ENCODE measurements around the gene ASAP2.

The ASAP2 gene

DNA sequence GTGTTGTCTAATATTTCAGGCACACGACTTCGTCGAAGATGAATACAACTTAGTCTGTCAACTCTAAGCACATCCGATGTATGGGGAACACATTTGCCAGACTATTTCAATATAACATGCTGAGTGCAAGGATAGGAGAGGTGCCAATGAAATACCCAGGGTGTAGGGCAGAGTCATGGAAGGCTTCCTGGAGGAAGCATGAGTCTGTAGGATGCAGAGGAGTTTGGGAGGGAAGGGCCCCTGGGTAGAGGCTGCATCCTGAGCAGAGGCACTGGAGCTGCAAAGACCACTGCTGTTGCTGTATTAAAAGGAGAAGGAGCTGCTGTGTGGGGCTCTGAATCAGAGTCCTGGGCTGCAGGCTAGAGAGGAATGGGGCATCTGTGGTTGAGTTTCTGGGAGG, 89.9 kb downstream of the ASAP2 start:
- DNase-seq (ENCODE audit: low read depth in 2 of 2), result no peak

DNA sequence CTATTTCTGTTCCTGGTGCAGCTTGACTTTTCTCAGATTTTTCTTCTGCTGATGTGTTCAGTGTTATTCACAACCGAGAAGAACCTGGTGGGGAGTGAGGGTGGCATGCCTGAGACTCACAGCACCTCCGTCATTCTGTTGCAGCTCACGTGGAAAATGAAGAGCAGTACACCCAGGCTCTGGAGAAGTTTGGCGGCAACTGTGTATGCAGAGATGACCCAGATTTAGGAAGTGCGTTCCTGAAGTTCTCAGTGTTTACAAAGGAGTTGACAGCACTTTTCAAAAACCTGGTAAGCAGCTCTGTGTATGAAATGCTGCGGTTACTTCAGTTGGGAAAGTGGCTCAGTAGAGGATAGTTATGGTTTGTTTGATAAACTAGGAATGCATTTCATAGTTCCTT, 90.5 kb downstream of the ASAP2 start:
- no peak for DNase-seq (ENCODE audit: low read depth in 2 of 2)

DNA sequence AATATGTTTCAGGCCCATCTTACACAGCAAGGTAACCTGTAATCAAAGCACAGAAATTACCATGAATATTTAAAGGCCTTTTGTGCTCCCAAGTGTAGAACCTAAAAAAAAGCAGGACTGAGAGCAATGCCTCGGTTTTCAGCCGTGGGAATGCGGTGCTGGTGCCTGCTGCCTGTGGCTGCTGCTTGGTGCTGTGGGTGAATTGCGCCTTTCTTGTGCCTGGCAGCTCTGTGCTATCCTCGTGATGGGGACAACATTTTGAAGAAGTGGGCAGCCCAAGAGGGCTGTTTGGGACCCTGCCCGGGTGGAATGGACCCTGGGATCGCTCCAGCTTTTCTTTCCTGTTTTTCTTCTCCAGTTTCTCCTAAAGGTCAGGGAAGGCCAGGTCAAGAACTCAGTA, 91.2 kb downstream of the ASAP2 start:
- no peak for DNase-seq (ENCODE audit: low read depth in 2 of 2)

DNA sequence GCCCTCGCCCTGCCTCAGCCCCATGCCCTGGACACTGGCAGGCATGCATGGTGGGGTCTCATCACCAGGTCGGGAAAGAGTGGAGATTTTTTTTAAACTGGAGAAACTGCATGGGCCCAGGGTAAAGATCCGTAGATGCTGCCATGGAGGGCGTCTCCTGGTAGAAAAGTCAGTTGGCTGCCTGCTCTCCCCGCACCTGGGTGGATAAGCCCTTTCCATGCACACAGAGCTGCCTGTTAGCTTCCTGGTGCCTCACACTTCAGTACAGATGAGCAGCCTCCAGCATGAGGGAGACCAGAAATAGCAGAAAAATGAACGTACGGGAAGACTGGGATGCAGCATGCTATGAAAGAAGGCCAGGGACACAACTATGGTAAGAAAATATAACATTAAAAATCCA, 92.0 kb downstream of the ASAP2 start:
- DNase-seq (ENCODE audit: low read depth in 2 of 2), result no peak

DNA sequence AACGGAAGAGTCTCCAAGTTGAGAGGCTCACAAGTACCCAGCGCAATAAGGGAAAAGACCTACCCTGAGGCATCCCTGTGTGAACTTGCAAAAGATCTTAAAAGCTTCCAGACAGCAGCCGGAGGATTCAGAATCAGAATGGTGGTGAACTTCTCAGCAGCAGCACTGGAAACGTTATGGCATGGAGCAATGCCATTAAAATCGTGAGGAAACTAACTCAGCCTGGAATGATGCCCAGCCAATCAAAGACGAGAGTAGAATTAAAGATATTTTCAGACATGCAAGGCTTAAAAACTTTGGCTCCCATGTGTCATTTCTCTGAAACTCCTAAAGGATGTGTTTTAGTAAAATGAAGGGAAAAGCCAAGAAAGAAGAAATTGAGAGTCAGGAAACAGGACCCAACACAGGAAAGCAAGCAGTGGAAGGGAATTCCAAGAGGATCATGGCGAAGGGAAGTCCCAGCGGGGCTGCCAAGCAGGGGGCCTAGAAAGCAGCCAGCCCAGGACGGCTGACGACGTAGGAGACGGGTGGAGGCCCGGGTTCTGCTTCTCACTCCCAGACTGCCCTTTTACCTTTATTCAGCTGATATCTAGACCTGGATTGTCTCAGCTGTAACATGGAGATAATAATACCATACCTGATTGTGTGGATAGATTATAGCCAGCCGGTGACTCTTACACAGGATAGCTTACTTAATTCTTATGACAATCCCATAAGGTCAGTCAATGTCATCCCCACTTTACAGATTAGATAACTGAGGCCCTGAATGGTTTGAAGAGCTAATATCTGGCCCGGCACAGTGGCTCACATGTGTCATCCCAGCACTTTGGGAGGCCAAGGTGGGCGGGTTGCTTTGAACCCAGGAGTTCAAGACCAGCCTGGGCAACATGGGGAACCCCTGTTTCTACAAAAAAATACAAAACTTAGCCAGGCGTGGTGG, 92.8 kb downstream of the ASAP2 start:
- no peak for DNase-seq (ENCODE audit: low read depth in 2 of 2)

DNA sequence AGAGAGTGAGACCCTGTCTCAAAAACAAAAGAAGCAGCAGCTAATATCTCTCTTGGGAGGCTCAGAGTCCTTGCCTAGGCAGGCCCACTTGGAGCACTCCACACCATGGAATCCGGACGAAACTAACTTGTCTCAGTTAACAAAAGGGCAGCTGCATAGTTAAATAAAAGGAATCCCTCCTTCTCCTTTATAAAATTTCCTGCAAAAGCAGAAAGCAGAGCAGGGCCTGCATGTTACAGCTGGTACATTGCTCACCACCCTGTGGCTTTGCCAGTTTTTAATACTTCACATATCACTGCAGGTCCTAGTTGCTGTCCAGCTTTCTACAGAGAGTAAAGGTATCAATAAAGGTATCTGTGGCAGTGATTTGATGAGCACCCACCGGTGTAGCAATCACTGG, 93.6 kb downstream of the ASAP2 start:
- no peak for DNase-seq (ENCODE audit: low read depth in 2 of 2)

DNA sequence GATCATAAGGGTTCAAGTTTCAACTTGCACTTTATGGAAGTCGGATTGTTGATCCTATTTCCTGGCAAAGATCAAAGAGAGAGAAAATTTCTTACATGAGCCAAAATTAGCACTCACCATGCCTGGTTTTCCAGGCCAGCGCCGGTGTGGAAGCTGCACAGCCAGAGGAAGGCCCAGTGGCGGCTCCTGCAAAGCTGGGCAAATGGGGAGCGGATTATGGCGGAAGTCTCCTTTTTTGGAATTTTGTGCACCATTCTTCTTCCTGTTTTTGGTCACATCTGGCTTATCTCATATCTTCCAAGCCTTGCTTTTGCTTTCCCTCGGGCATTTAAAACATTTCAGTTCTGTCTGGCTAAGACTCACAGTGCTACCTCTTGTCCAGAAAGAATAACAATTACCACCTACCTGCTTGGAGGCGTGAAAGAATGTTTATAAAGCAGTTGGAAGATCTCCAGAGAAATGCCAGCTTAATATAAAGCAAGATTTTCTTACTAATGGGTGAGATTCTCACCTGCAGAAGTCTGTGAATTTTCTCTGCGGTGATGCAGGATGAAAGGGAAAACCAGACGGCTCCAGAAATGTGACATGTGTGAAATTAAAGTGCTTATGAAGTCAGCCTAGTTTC, 94.3 kb downstream of the ASAP2 start:
- no peak for DNase-seq (ENCODE audit: low read depth in 2 of 2)

DNA sequence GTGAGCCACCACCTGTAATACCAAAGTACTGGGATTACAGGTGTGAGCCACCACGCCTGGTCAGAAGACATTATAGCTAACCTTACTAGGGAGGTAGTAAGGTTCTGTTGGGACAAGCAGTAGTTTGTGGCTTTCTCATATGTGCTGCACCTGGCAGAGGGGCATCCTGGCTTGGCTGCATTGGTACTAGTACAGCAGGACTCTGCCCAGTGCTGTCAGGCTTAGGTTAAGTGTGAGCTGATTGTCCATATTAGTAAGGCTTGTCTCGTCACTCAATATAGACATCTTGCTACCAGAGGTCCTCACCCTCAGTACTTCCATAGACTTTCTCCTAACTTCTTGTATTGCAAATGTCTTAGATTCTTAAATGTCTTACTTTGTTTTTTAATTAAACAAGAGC, 96.1 kb downstream of the ASAP2 start:
- DNase-seq (ENCODE audit: low read depth in 2 of 2), result no peak

DNA sequence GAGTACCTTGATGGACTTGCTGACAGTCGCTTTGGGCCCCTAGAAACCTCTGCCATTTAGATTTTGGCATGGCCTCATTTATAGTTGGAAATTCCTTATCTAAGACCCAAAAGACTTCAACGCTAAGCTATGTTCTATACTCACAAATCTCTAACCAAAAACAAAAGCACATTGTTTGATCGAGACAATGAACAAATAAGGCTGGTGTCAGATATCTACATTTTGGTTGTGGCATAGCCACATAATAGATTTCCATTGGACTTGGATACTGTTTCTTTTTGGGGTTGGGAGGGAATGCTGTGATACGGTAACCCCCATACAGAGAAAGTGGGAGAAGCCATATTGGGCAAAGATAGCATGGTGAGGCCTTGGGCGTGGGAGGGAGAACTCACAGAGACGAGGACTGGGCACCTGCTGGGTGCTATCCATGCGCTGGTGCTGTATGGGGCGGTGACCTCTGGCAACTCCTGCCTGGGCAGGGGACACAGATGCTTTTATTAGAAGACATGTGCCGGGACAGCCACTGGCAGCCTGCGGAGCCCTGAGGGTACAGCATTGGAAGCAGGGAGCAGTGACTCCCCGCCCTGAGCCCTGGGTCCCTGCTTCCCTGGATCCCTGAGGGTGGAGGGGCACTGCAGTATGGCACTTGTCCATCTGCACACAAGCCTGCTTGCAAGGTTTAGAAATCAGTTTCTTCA, 97.1 kb downstream of the ASAP2 start:
- DNase-seq (ENCODE audit: low read depth in 2 of 2), result no peak

DNA sequence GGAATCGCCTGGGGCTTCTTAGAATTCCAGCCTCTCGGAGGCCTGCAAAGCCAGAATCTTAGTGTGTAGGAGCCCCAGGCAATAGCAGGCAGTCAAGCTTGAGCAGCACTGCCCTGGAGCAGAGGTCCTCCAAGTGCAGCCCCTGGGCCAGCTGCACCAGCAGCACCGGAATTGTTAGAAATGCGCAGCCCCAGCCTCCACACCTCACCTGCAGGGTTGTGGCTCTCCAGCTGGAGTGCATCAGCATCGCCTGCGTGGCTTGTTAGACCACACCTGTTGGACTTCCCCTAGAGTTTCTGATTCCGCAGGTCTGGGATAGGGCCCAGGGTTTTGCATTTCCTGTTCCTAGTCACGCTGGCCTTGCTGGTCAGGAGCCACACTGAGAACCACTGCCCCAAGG, 100.3 kb downstream of the ASAP2 start:
- DNase-seq (ENCODE audit: low read depth in 2 of 2), result no peak

DNA sequence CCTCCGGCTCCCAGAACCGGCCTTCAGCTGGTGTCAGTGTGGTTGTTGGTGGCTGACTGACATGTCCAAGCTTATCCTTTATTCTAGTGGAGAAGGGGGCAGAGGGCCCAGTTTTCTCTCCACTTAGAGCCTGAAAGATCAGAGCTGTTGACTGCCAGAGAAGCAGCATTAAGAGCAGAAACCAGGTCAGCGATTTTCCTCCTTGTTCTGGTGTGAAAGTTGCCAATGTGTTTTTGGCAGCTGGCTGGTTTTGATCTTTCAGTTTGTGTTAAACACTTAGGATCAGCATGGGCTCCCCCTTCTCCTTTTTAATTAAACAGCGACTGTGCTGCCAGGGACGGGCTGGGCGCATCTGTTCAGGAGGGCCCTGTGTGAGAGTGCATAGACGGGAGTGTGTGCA, 100.9 kb downstream of the ASAP2 start:
- no peak for DNase-seq (ENCODE audit: low read depth in 2 of 2)

DNA sequence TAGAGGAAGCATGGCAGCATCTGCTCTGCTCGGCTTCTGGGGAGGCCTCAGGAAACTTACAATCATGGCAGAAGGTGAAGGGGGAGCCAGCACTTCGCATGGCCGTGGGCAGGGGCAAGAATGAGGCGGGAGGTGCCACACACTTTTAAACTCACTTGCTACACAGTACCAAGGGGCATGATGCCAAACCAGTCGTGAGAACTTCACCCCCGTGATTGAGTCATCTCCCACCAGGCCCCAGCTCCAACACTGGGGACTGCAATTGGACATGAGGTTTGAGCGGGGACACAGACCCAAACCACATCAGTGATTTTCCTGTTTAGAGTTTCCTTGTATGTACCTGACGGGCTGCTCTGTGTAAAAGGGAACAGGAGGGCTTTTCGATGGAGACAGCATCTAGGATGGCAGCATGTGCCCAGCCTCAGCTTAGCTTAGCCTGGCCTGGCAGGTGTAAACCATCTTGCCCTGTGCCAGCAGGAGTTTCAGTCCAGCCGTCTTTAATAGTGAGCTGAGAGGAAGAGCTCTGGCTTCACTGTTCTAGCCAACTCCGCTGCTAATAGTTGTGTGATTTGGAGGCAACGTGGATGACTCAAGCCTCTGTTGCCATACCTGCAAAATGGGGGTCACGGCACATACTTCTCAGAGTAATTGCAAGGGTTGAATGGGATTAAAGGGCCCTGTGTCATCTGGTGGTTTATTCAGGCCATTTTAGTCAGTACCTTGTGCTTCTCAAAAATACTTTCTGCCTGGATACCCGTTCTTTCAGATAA, 101.8 kb downstream of the ASAP2 start:
- no peak for DNase-seq (ENCODE audit: low read depth in 2 of 2)

DNA sequence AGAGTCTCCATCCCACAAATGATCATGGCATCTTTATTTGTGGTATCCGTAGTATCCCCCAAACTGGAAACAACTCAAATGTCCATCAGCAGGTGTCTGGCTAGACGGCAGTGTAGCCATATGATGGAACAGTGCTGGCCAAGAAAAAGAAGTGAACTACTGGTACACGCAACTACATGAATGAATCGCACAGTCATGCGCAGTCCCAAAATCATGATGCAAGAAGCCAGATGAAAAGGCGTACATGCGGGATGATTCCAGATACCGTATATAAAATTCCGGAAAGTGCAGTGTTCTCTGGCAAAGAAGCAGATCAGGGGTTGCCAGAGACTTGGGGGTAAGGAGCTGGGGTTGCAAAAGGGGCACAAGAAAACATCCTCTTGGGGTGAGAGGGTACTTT, 102.5 kb downstream of the ASAP2 start:
- no peak for DNase-seq (ENCODE audit: low read depth in 2 of 2)

DNA sequence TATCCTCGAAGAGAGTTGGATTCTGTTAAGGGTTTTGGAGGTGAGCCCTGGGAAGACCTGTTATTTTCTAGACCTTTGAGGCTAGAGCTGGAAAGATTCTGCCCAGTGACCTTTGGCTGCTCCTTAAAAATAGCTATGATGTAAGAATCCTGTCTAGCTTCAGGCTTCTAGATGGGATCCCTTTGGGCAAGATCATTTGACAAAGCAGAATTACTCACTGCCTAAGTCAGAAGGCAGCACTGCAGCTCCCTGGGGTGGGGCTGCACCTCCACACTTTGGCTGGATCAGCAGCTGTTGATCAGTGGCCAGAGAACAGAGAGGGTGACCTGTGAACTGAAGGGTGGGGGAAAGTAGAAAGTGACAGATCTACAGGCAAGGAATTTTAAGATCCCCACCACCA, 103.8 kb downstream of the ASAP2 start:
- DNase-seq (ENCODE audit: low read depth in 2 of 2), result no peak

DNA sequence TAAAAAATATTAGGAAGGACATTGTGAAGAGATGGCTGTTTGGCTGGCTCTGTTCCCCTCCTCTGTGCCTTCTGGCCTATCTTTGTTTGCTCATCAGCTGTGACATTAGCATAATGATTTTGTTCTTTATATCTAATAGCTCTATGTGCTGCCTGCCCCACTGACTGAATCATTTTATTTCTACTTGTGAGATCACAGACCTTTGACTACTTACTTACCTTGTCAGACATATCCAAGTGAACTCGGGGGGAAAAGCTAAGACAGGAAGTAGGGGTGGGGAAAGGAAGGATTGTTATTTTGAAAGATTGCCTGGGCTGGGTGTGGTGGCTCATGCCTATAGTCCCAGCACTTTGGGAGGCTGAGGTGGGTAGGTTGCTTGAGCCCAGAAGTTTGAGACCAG, 104.2 kb downstream of the ASAP2 start:
- no peak for DNase-seq (ENCODE audit: low read depth in 2 of 2)

DNA sequence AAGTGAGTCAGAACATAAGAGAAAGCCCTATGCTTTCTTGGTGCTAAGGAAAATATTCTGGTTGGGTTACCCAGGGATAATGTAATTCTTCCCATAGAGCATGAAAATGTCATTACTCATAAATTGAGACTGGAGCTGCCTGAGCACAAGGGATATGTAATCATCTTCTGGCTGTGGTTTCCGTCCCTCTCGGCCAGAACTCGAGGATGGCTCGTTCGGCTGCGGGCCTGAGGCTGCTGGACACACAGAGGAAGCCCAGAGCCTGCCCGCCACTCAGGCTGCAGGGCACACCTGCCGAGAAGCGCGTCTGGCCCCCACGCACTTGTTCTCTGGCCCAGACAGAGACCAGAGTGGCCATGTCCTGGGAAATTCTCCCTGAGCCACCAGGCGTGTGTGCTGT, 104.9 kb downstream of the ASAP2 start:
- DNase-seq (ENCODE audit: low read depth in 2 of 2), result no peak

DNA sequence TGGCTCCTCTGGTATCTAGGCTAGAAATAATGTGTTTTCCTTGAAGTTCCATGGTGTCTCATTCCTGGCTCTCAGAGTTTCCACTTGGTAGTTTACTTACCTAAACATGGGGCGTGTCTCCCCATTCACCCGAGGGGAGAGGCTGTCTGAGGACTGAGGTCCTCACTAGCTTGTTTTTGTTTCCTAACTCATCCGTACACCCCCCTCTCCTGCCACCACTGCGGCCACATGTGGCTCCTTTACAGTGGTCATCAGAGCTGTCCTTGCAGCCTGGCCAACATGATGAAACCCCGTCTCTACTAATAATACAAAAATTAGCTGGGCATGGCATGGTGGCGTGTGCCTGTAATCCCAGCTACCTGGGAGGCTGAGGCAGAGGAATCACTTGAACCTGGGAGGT, 106.0 kb downstream of the ASAP2 start:
- DNase-seq (ENCODE audit: low read depth in 2 of 2), result no peak

DNA sequence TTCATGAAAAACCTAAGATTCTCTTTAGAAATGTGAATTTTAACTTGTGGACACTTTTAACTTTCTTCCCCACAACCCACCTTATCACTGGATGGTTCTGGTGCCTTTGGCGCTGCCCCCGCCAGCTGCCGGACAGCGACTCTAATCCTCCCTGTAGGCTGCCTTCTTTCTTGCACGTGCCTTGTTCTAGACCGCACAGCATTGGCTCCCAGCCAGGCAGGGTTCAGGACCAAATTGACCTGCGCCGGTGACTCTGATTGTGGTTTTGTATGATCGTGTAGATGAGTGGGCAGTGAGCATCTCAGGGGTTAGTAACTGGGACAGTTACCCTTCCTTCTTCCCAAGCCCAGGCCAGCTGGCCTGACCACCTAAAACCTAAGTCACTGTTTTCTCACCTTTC, 106.8 kb downstream of the ASAP2 start:
- DNase-seq (ENCODE audit: low read depth in 2 of 2), result no peak

DNA sequence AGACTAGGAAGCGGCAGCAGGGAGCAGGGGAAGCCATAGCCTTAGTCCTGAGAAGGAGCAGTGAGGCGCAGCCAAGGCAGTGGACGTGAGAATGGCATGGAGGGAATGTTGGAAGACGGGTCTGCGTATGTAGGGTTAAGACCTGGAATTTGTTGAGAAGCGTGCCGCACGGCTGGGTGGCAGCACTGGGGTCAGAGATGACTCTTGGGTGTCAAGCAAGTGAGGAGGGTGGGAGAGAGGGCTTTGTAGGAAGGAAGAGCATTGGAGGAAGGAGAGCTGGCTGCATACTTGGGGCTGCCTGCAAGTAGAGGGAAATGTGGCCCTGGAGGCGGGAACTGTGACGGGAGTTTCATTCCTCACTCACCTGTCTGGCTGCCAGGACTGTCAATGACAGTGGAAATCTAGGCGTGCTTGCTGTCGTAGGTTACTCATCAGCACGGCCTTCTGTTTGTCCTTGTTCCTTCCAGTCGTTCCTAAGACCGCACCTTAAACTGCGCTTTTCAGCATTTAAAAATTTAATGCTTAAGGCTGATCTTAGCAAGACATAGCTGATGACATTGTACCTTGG, 108.8 kb downstream of the ASAP2 start:
- DNase-seq (ENCODE audit: low read depth in 2 of 2), result no peak

DNA sequence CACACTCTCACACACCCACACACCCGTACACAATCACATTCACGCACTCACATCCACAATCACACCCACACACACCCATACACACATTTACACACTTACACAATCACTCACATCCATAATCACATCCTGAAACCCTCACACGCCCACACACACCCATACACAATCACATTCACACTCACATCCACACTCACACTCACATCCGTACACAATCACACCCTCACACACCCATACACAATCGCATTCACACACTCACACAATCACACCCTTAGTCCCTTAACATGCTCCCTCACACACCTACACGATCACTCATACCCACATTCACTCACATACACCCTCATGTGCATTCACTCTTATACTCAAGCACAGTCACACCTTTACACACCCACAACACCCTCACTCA, 110.9 kb downstream of the ASAP2 start:
- no peak for DNase-seq (ENCODE audit: low read depth in 2 of 2)

DNA sequence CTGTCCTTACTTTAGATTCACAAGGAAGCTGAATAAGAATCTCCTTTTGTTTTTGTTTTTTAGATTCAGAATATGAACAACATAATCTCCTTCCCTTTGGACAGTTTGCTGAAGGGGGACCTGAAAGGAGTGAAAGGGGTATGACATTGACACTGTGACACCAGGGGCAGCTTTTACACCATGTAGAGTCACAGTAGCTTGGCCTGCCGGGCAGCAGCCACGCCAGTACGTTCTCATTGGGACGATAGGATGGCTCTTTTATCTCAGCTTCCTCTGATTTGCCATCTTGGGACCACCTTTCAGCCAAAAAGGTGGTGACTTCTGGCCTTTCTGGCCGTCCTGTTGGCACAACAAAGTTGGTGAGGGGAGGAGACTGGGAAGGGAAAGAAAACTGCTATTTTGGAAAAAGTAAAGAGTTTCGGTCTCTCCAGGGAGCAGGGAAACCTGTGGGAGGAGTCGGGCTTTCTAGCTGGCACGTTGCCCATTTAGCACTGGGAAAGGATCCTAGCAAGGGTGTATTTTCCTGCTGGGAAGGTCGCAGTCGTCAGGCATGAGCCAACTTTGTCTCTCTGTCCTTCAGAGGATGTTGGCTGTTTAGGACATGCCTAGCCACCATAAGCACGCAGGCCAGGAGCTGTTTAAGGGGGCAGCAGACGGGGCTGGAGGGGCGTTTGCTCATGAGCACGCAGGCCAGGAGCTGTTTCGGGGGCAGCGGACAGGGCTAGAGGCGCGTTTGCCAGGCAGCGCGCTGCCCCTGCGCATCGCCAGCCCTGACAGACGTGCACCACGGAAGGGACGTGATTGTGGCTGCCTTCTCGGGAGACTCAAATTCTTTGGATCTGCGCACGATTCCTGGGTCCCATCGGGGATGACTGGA, 112.1 kb downstream of the ASAP2 start:
- DNase-seq (ENCODE audit: low read depth in 2 of 2), result no peak
